Measurements from ENCODE around the gene TLE6. TPM values are rescaled to one million over a fixed set of nuclear protein-coding genes. Genes with fewer than 3 reads are reported as not detected.

TLE6 gene
- polyA plus RNA-seq, 2 of the 4 experiments (the other 2 are of a cell fraction), result 3.1 to 4.2 TPM

GRCh38 chr19:3014135-3014534, 36.8 kb downstream of the TLE6 start:
- no peak overlapping the region for H3K4me3 ChIP-seq
- POLR2A ChIA-PET, result no interaction called here
- TF ChIP-seq HDAC2 (IDR thresholded peaks at IDR 0.05) (0 out of 2 replicates have a peak, but pooled peaks have one; percentile 34), RAD21 (conservative IDR thresholded peaks at IDR 0.05 in 1 of 2, IDR thresholded peaks at IDR 0.05 in 1 of 2) (no peak)
- no peaks in the 10 kb centered on the region for H3K9me3 ChIP-seq
- H3K4me1 ChIP-seq, result no peaks in the 10 kb centered on the region
- FAIRE-seq (no peak), DNase-seq (ENCODE audit: low read depth in 1 of 2, low spot score in 1 of 2) (no peak), ATAC-seq (no peak)
- no peak overlapping the region for H3K27ac ChIP-seq
- CTCF ChIA-PET, result interaction anchor here (0.7 to 2.6 kb wide), 2 partner anchors 10 to 90 kb away, joined by 3 to 10 read pairs; no protein-coding TSS in a partner anchor
- no peak overlapping the region for H3K4me2 ChIP-seq
- 90% methylated on average over 8 of the region's 8 CpGs for WGBS (ENCODE audit: missing lambda C conversion rate)

GRCh38 chr19:3015126-3016057, 38.0 kb downstream of the TLE6 start:
- TF ChIP-seq KDM1A (IDR thresholded peaks at IDR 0.05; ENCODE audit: low read depth) (peak; percentile 28; the same call in 1 of the 2 replicates), ZFP36 (IDR thresholded peaks at IDR 0.05; ENCODE audit: borderline replicate concordance, partially characterized antibody) (peak; percentile 73), RFX5 (IDR thresholded peaks at IDR 0.05) (no peak)

GRCh38 chr19:3017923-3018322, 40.6 kb downstream of the TLE6 start:
- no peak for DNase-seq (ENCODE audit: low read depth in 1 of 2, low spot score in 1 of 2)
- no peak for TF ChIP-seq SMC3 (IDR thresholded peaks at IDR 0.05)
- no peak for TF ChIP-seq ATOH8 (CRISPR knock-in tag; IDR thresholded peaks at IDR 0.05; ENCODE audit: low read depth)
- no peak for TF ChIP-seq TFCP2L1 (CRISPR knock-in tag; IDR thresholded peaks at IDR 0.05)
- no peak for TF ChIP-seq RNF2 (IDR thresholded peaks at IDR 0.05; ENCODE audit: borderline replicate concordance, low read depth)
- no peak for TF ChIP-seq MAFK (IDR thresholded peaks at IDR 0.05; ENCODE audit: partially characterized antibody)
- TF ChIP-seq EHMT2 (IDR thresholded peaks at IDR 0.05; ENCODE audit: low read depth), result no peak
- TF ChIP-seq HDAC2 (IDR thresholded peaks at IDR 0.05), result no peak
- TF ChIP-seq KDM5A (IDR thresholded peaks at IDR 0.05), result no peak
- TF ChIP-seq ZC3H11A (IDR thresholded peaks at IDR 0.05), result no peak
- TF ChIP-seq RAD21 (conservative IDR thresholded peaks at IDR 0.05 in 1 of 2, IDR thresholded peaks at IDR 0.05 in 1 of 2), result no peak
- Histone ChIP-seq H3K4me3 (no peak overlapping the region), H3K4me2 (no peak overlapping the region), H3K4me1 (no peaks in the 10 kb centered on the region), H3K9me3 (no peaks in the 10 kb centered on the region), H3K27ac (no peak overlapping the region)
- 83% methylated on average over 7 of the region's 7 CpGs for WGBS (ENCODE audit: missing lambda C conversion rate)
- CTCF ChIA-PET, result interaction anchor here (0.8 to 1.8 kb wide), 2 partner anchors 12 to 18 kb away, joined by 3 to 4 read pairs; no protein-coding TSS in a partner anchor
- no peak for ATAC-seq
- FAIRE-seq, result no peak
- POLR2A ChIA-PET, result no interaction called here

More at GRCh38 chr19:3015126-3016057, 38.0 kb downstream of the TLE6 start:
- Histone ChIP-seq H3K9me3 (no peaks in the 10 kb centered on the region), H3K27ac (no peak overlapping the region), H3K4me1 (no peaks in the 10 kb centered on the region), H3K4me2 (no peak overlapping the region), H3K4me3 (no peak overlapping the region)
- FAIRE-seq, result no peak
- DNase-seq (ENCODE audit: low read depth in 1 of 2, low spot score in 1 of 2), result no peak
- no peak for ATAC-seq
- WGBS (ENCODE audit: missing lambda C conversion rate), result 85% methylated on average over 22 of the region's 22 CpGs
- ChIA-PET CTCF (interaction anchor here (0.6 to 2.6 kb wide), 4 partner anchors 16 to 89 kb away, joined by 3 to 10 read pairs (median 4); no protein-coding TSS in a partner anchor), POLR2A (no interaction called here)

DNA sequence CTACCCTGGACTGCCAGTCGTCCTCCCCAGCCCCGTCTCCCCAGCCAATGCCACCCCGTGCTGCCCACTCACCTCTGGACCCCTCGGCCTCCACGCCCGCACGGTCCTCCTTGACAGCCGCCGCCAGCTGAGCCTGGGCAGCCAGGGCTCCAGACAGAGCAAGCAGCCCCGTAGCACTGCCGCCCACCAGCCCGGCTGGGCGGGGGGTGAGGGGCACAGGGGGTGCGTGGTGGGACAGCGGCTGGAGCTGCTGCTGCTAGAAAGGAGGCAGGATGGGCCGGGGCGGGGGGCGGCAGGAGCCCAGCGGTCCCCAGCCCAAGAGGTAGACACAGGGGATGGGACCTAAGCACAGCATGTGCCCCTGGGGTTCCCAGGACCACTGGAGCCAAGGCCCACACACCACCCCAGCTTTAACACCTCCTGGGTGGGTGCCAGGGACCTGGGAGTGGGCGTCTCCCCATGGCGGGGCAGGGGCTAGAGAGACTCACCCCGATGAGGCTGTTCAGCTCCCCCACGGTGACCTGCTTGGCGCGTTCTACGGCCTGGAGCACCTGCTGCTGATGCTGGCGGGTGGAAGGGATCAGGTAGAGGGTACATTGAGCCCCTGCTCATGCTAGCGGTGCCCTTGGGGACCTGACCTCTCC, 42.0 kb downstream of the TLE6 start:
- no peak for TF ChIP-seq HOXA7 (CRISPR knock-in tag; IDR thresholded peaks at IDR 0.05)
- TF ChIP-seq POLR2AphosphoS2 (conservative IDR thresholded peaks at IDR 0.05; ENCODE audit: low read length), result no peak
- no peak for TF ChIP-seq ESRRA (IDR thresholded peaks at IDR 0.05; ENCODE audit: borderline replicate concordance, low read length)
- no peak for TF ChIP-seq FOSB (CRISPR knock-in tag; IDR thresholded peaks at IDR 0.05)
- no peak for TF ChIP-seq ATOH8 (CRISPR knock-in tag; IDR thresholded peaks at IDR 0.05; ENCODE audit: low read depth)
- POLR2A ChIA-PET, result no interaction called here
- H3K27ac ChIP-seq, result no peak overlapping the region
- H3K4me1 ChIP-seq, result no peaks in the 10 kb centered on the region
- H3K4me3 ChIP-seq, result no peak overlapping the region
- ATAC-seq, result no peak
- no peak for FAIRE-seq
- CTCF ChIA-PET, result interaction anchor here (0.7 kb wide), 1 partner anchor 30 kb away, joined by 3 read pairs; no protein-coding TSS in a partner anchor
- WGBS (ENCODE audit: missing lambda C conversion rate), result 86% methylated on average over 9 of the region's 28 CpGs
- no peaks in the 10 kb centered on the region for H3K9me3 ChIP-seq
- H3K4me2 ChIP-seq, result no peak overlapping the region
- no peak for DNase-seq (ENCODE audit: low read depth in 1 of 2, low spot score in 1 of 2)
